ENCODE measurements around the gene AATK. TPM values are rescaled to one million over a fixed set of nuclear protein-coding genes. Genes with fewer than 3 reads are reported as not detected.

The AATK gene
- total and polyA plus RNA-seq, 10 of the 15 experiments (the other 5 are each of a cell fraction or from before 2014, with no cell fraction given) = 0.04 TPM; not detected in 9

GRCh38 chr17:81131486-81132196, 34.4 kb downstream of the AATK start:
- Histone ChIP-seq H2AFZ (ENCODE audit: control insufficient read depth, low read depth, low read length) (no peak overlapping the region), H3K4me3 (no peak overlapping the region), H3K36me3 (ENCODE audit: control insufficient read depth in 2 of 2, insufficient read depth in 2 of 2, low read length in 1 of 2) (no peaks in the 10 kb centered on the region), H3K9me3 (replicated peaks; ENCODE audit: control insufficient read depth, insufficient read depth, low read length) (no peaks in the 10 kb centered on the region), H4K20me1 (ENCODE audit: control insufficient read depth, insufficient read depth) (no peaks in the 10 kb centered on the region), H3K27me3 (replicated peaks in 1 of 2; ENCODE audit: control insufficient read depth in 2 of 2, insufficient read depth in 2 of 2, low read length in 1 of 2) (no peaks in the 10 kb centered on the region), H3K27ac (ENCODE audit: control insufficient read depth, insufficient read depth) (no peak overlapping the region), H3K79me2 (ENCODE audit: control insufficient read depth, insufficient read depth, low read length) (no peaks in the 10 kb centered on the region), H3K9ac (ENCODE audit: control insufficient read depth, insufficient read depth, low read length) (no peak overlapping the region), H3K4me1 (ENCODE audit: control insufficient read depth, insufficient read depth, low read length) (no peaks in the 10 kb centered on the region), H3K4me2 (ENCODE audit: control insufficient read depth, insufficient read depth) (no peak overlapping the region)
- BruUV-seq (replicated peaks) = no TSS peak
- ChIA-PET CTCF (no interaction called here), RAD21 (ENCODE audit: unreplicated experiment) (no interaction called here), POLR2A (no interaction called here), SMC1A (ENCODE audit: uncharacterized antibody, unreplicated experiment) (no interaction called here)
- intact Hi-C loops (cut with micrococcal nuclease; ENCODE audit: unreplicated experiment) (no loop called here), in situ Hi-C loops (cut with MboI) (loop anchor here (25.0 kb wide), 1 partner anchor 356 kb away; no protein-coding TSS in a partner anchor)
- FAIRE-seq (no peak), ATAC-seq (no peak), DNase-seq (ENCODE audit: low read depth, low spot score) (no peak)
- TF ChIP-seq CUX1 (IDR thresholded peaks at IDR 0.05; ENCODE audit: insufficient replicate concordance, low read depth, low read length) (no peak), MLLT1 (IDR thresholded peaks at IDR 0.05) (no peak), SMARCA5 (IDR thresholded peaks at IDR 0.05) (no peak), MTA3 (IDR thresholded peaks at IDR 0.05; ENCODE audit: borderline replicate concordance, low read length) (no peak), ZNF207 (IDR thresholded peaks at IDR 0.05; ENCODE audit: borderline replicate concordance) (no peak), BACH1 (IDR thresholded peaks at IDR 0.05; ENCODE audit: borderline replicate concordance) (no peak), SREBF2 (IDR thresholded peaks at IDR 0.05; ENCODE audit: low read length) (no peak), RFX5 (IDR thresholded peaks at IDR 0.05; ENCODE audit: low read depth, low read length) (no peak), FOXM1 (IDR thresholded peaks at IDR 0.05; ENCODE audit: low read depth, low read length) (no peak), ELK1 (IDR thresholded peaks at IDR 0.05; ENCODE audit: low read depth, low read length) (no peak), RELA (IDR thresholded peaks at IDR 0.05; ENCODE audit: borderline replicate concordance, partially characterized antibody) (no peak)
- WGBS (ENCODE audit: insufficient coverage, insufficient replicate concordance, low lambda C conversion rate, missing lambda C conversion rate) = 53% methylated on average over 14 of the region's 14 CpGs

Measured in GM12878 (cell line).